Measurements from ENCODE around the gene SLC4A1AP.
"Not testable (repeated sequence)": the region's sequence is repeated elsewhere in the genome, so short reads cannot be mapped to it uniquely, and the experiment has no call there.

Gene SLC4A1AP

GRCh38 chr2:27663285-27664153 lies at the start of gene SLC4A1AP, which contains the start of gene SUPT7L:
SLC4A1AP (plus strand) TSS chr2:27663889; CDS start chr2:27663915, 26 bp downstream.
SUPT7L (minus strand) TSS chr2:27663614; CDS start chr2:27662192, 1,422 bp downstream.
- no peak for TF ChIP-seq CTCF (IDR thresholded peaks at IDR 0.05; ENCODE audit: extremely low read depth, insufficient read depth, missing control alignments)
- in situ Hi-C loops (cut with MboI; ENCODE audit: low pct_unique_long_range_greater_than_20kb, low sequenced_read_pairs, unreplicated experiment): no loop called here
- peak; percentile 82 for DNase-seq (ENCODE audit: low spot score)

- in situ Hi-C loops (cut with MboI; ENCODE audit: low pct_unique_long_range_greater_than_20kb, low sequenced_read_pairs, unreplicated experiment): no loop called here
- no peak for DNase-seq (ENCODE audit: low spot score)
- no peak for TF ChIP-seq CTCF (IDR thresholded peaks at IDR 0.05; ENCODE audit: extremely low read depth, insufficient read depth, missing control alignments)
Observed at GRCh38 chr2:27613985-27614384, 49.7 kb upstream of the SLC4A1AP start.

GRCh38 chr2:27615316-27615715 lies 48.4 kb upstream of the SLC4A1AP start:
- TF ChIP-seq CTCF (IDR thresholded peaks at IDR 0.05; ENCODE audit: extremely low read depth, insufficient read depth, missing control alignments): no peak
- in situ Hi-C loops (cut with MboI; ENCODE audit: low pct_unique_long_range_greater_than_20kb, low sequenced_read_pairs, unreplicated experiment): no loop called here
- no peak for DNase-seq (ENCODE audit: low spot score)

GRCh38 chr2:27621524-27621923 lies 42.2 kb upstream of the SLC4A1AP start:
- DNase-seq (ENCODE audit: low spot score): no peak
- no peak for TF ChIP-seq CTCF (IDR thresholded peaks at IDR 0.05; ENCODE audit: extremely low read depth, insufficient read depth, missing control alignments)
- in situ Hi-C loops (cut with MboI; ENCODE audit: low pct_unique_long_range_greater_than_20kb, low sequenced_read_pairs, unreplicated experiment): no loop called here

- in situ Hi-C loops (cut with MboI; ENCODE audit: low pct_unique_long_range_greater_than_20kb, low sequenced_read_pairs, unreplicated experiment): no loop called here
- DNase-seq (ENCODE audit: low spot score): no peak
- TF ChIP-seq CTCF (IDR thresholded peaks at IDR 0.05; ENCODE audit: extremely low read depth, insufficient read depth, missing control alignments): no peak
Observed at GRCh38 chr2:27622921-27623384, 40.7 kb upstream of the SLC4A1AP start.

GRCh38 chr2:27624943-27625342 lies 38.7 kb upstream of the SLC4A1AP start:
- no peak for DNase-seq (ENCODE audit: low spot score)
- in situ Hi-C loops (cut with MboI; ENCODE audit: low pct_unique_long_range_greater_than_20kb, low sequenced_read_pairs, unreplicated experiment): no loop called here
- TF ChIP-seq CTCF (IDR thresholded peaks at IDR 0.05; ENCODE audit: extremely low read depth, insufficient read depth, missing control alignments): no peak

GRCh38 chr2:27626323-27626722 lies 37.4 kb upstream of the SLC4A1AP start:
- in situ Hi-C loops (cut with MboI; ENCODE audit: low pct_unique_long_range_greater_than_20kb, low sequenced_read_pairs, unreplicated experiment); DNase-seq (ENCODE audit: low spot score): not testable (repeated sequence)

GRCh38 chr2:27626921-27627320 lies 36.8 kb upstream of the SLC4A1AP start:
- in situ Hi-C loops (cut with MboI; ENCODE audit: low pct_unique_long_range_greater_than_20kb, low sequenced_read_pairs, unreplicated experiment); DNase-seq (ENCODE audit: low spot score): not testable (repeated sequence)
